ENCODE data around the gene COG7. TPM values are rescaled to one million over a fixed set of nuclear protein-coding genes. Genes with fewer than 3 reads are reported as not detected.
"Not testable (repeated sequence)": the region's sequence is repeated elsewhere in the genome, so short reads cannot be mapped to it uniquely, and the experiment has no call there.

The COG7 gene
- total RNA-seq, 6 experiments from 2014 or later = 17.7 to 21.2 (median 19.7) TPM

DNA sequence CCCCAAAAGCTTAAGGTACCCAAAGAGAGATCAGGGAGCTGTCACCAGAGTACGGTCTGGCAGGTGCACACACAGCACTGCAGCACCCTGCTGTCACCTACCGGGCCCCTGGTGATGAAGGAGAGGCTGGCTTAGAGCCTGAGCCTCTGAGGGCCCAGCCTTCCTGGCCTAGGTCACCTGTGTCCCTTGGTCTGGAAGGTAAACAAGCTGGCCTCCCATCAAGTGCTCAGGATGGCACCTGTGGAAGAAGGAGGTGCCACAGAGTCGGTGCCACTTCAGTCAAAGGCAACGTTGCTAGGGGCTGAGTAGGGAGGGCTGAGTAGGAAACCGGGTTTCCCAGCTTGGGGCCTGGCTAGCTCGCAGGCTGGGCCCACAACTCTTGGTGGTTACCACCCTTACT, 70.7 kb downstream of the COG7 start:
- TF ChIP-seq, protein P1, sequence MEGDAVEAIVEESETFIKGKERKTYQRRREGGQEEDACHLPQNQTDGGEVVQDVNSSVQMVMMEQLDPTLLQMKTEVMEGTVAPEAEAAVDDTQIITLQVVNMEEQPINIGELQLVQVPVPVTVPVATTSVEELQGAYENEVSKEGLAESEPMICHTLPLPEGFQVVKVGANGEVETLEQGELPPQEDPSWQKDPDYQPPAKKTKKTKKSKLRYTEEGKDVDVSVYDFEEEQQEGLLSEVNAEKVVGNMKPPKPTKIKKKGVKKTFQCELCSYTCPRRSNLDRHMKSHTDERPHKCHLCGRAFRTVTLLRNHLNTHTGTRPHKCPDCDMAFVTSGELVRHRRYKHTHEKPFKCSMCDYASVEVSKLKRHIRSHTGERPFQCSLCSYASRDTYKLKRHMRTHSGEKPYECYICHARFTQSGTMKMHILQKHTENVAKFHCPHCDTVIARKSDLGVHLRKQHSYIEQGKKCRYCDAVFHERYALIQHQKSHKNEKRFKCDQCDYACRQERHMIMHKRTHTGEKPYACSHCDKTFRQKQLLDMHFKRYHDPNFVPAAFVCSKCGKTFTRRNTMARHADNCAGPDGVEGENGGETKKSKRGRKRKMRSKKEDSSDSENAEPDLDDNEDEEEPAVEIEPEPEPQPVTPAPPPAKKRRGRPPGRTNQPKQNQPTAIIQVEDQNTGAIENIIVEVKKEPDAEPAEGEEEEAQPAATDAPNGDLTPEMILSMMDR (IDR thresholded peaks at IDR 0.05) = no peak
- peaks cover 2% of the 10 kb centered on the region; the same call in 1 of the 2 replicates for H3K27me3 Mint-ChIP-seq (ENCODE audit: insufficient read depth)
- no peak for DNase-seq
- H3K4me3 Mint-ChIP-seq = no peak overlapping the region
- no peaks in the 10 kb centered on the region for H3K9me3 Mint-ChIP-seq
- no peaks in the 10 kb centered on the region for H3K36me3 Mint-ChIP-seq (ENCODE audit: low read depth)
- H3K27ac Mint-ChIP-seq = no peak overlapping the region
- H3K4me1 Mint-ChIP-seq (ENCODE audit: low read depth) = no peaks in the 10 kb centered on the region

DNA sequence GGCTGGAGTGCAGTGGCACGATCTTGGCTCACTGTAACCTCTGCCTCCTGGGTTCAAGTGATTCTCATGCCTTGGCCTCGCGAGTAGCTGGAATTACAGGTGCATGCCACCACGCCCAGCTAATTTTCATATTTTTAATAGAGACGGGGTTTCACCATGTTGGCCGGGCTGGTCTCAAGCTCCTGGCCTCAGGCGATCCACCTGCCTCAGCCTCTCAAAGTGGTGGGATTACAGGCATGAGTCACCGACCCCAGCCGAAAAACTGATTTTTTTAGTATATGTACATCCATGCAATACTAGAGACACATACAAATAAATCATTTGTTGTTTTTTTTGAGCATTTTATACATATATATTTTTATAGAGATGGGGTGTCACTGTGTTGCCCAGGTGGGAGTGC, 71.3 kb downstream of the COG7 start:
- H3K27me3 Mint-ChIP-seq (ENCODE audit: insufficient read depth) = not testable (repeated sequence)

DNA sequence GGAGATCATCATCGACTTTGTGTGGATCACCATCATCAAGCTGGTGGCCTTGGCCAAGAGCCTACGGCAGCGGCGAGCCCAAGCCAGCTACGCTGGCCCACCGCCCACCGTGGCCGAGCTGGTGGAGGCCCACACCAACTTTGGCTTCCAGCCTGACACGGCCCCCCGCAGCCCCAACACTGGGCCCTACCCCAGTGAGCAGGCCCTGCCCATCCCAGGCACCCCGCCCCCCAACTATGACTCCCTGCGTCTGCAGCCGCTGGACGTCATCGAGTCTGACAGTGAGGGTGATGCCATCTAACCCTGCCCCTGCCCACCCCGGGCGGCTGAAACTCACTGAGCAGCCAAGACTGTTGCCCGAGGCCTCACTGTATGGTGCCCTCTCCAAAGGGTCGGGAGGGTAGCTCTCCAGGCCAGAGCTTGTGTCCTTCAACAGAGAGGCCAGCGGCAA, 72.5 kb downstream of the COG7 start:
- DNase-seq = no peak
- Mint-ChIP-seq H3K4me1 (ENCODE audit: low read depth) (no peaks in the 10 kb centered on the region), H3K27ac (no peak overlapping the region), H3K27me3 (ENCODE audit: insufficient read depth) (peaks cover 4% of the 10 kb centered on the region; the same call in 1 of the 2 replicates), H3K4me3 (no peak overlapping the region), H3K9me3 (no peaks in the 10 kb centered on the region), H3K36me3 (ENCODE audit: low read depth) (no peaks in the 10 kb centered on the region)
- TF ChIP-seq, protein P1 (IDR thresholded peaks at IDR 0.05) = no peak

More for the DNA sequence above, 71.3 kb downstream of the COG7 start:
- not testable (repeated sequence) for H3K4me1 Mint-ChIP-seq (ENCODE audit: low read depth); H3K36me3 Mint-ChIP-seq (ENCODE audit: low read depth); H3K9me3 Mint-ChIP-seq; H3K27ac Mint-ChIP-seq; H3K4me3 Mint-ChIP-seq; DNase-seq

DNA sequence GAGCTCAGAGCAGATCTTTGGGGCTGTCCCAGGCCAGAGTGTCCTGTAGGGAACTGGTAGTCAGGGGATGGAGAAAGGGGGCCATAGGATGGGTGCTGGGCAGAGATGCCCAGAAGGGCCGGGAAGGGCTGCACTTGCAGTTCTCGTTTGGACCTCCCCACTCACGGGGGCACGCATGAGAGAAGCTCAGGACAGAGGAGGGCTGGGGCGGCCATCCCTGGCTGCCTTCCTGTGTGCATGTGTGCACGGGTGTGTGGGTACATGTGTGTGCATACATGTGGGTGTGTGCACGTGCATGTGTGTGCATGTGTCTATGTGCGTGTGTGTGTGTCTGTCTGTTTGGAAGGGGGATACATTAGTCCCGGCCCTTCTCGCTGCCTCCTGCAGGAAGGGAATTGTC, 73.3 kb downstream of the COG7 start:
- peaks cover 4% of the 10 kb centered on the region; the same call in 1 of the 2 replicates for H3K27me3 Mint-ChIP-seq (ENCODE audit: insufficient read depth)
- DNase-seq = no peak
- TF ChIP-seq, protein P1 (IDR thresholded peaks at IDR 0.05) = no peak

DNA sequence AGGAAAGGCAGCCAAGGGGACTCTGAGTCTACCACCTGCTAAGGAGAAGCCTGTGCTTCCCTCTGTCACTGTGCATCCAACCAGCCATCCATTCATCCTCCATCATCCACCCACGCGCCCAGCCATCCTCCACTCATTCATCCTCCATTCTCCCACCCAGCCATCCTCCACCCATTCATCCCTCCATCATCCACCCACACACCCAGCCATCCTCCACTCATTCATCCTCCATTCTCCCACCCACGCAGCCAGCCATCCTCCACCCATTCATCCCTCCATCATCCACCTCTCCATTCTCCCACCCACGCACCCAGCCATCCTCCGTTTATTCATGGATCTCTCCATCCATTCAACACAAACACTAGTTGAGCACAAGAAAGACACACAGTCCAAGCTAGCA, 74.1 kb downstream of the COG7 start:
- Mint-ChIP-seq H3K4me3 (no peak overlapping the region), H3K27ac (no peak overlapping the region), H3K27me3 (ENCODE audit: insufficient read depth) (peaks cover 4% of the 10 kb centered on the region; the same call in 1 of the 2 replicates), H3K9me3 (no peaks in the 10 kb centered on the region), H3K4me1 (ENCODE audit: low read depth) (no peaks in the 10 kb centered on the region), H3K36me3 (ENCODE audit: low read depth) (no peaks in the 10 kb centered on the region)
- TF ChIP-seq, protein P1 (IDR thresholded peaks at IDR 0.05) = no peak
- no peak for DNase-seq

More for the DNA sequence above, 73.3 kb downstream of the COG7 start:
- Mint-ChIP-seq H3K9me3 (no peaks in the 10 kb centered on the region), H3K36me3 (ENCODE audit: low read depth) (no peaks in the 10 kb centered on the region), H3K27ac (no peak overlapping the region), H3K4me1 (ENCODE audit: low read depth) (no peaks in the 10 kb centered on the region), H3K4me3 (no peak overlapping the region)

DNA sequence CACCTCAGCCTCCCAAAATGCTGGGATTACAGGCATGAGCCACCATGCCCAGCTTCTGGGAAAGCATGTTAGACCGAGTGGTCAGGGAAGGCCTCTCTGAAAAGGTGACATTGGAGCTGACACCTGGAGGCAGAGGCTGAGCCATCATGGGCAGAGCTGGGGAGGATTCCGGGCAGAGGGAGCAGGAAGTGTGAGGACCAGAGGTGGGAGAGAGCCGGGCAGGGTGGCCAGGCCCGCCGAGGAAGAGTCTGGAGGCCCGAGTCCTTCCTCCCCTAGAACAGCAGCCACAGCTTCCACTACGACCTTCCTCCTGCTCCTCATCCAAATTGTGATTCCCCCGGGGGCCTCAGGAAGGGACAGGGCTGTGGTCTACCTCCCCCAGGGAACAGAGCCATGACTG, 74.7 kb downstream of the COG7 start:
- H3K9me3 Mint-ChIP-seq = no peaks in the 10 kb centered on the region
- H3K4me1 Mint-ChIP-seq (ENCODE audit: low read depth) = no peaks in the 10 kb centered on the region
- no peak for DNase-seq
- no peak overlapping the region for H3K27ac Mint-ChIP-seq
- no peak overlapping the region for H3K4me3 Mint-ChIP-seq
- TF ChIP-seq, protein P1 (IDR thresholded peaks at IDR 0.05) = no peak
- no peaks in the 10 kb centered on the region for H3K36me3 Mint-ChIP-seq (ENCODE audit: low read depth)
- H3K27me3 Mint-ChIP-seq (ENCODE audit: insufficient read depth) = peaks cover 4% of the 10 kb centered on the region; the same call in 1 of the 2 replicates
